Stimulated activated CD8-positive, alpha-beta memory T cell treated with anti-CD3 and anti-CD28 coated beads, Interleukin-15, amount 100 ng/mL, for 24 hours (primary cell): ENCODE results near the gene RIPOR2.
"Not testable (repeated sequence)": the region's sequence is repeated elsewhere in the genome, so short reads cannot be mapped to it uniquely, and the experiment has no call there.

Experiments used
- DNase-seq: peaks from one replicate; pipeline ENCODE4 v3.0.0-alpha.2; 2020; ENCODE audit warnings: low read depth

The RIPOR2 gene

DNA sequence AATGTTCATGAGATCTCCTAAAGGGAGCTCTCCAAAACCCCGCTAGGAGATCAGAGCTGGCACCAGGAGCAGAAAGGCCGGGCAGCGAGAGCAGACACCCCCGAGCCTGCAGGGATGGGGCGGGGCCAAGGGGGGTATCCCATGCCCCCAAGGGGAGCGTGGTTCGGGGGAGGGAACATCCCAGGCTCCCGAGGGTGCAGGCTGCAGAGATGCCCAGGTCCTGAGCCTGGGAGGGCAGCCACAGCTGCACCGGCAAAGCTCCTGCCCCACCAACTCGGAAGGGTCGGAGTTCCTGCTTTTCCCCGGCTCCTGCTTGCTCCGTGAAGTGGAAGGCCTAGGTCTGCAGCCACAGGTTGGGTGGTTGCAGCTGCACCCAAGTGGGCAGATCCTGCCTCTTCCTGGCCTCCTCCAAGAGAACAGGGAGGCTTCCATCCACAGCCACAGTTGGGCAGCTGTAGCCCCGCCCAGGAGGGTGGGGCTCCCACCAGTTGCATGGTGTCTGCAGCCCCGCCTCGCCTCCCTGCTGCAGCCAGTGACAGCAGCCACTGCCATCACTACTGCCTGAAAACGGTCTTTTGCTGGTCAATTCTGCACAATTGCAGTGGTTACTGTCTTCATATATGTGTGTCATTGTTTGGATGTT lies 174.4 kb downstream of the RIPOR2 start:
- DNase-seq: no peak

DNA sequence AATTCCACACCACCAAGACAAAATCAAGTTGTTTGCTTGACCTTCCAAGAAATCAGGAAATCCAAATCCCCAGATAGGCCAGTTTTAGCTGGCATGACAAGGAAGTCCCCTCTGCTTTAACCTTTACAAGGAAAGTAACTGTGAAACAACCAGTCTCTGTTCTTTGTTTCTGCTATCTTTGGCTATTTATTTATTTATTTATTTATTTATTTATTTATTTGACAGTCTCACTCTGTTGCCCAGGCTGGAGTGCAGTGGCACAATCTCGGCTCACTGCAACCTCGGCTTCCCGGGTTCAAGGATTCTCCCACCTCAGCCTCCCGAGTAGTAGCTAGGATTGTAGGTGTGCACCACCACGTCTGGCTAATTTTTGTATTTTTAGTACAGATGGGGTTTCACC lies 175.6 kb downstream of the RIPOR2 start:
- no peak for DNase-seq

DNA sequence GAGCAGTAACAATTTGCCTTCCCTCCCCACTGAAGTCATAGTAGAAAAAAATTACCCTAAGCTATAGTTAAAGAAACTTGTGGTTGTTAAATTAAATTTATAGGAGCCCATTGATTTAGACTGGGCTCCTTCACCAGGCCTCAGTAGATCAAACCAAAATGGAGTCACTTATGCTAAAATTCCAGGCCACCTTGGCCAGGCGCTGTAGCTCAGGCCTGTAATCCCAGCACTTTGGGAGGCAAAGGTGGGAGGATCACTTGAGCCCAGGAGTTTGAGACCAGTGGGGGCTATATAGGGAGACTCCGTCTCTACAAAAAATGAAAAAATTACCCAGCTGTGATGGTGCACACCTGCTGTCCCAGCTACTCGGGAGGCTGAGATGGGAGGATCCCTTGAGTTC lies 176.0 kb downstream of the RIPOR2 start:
- DNase-seq: no peak

DNA sequence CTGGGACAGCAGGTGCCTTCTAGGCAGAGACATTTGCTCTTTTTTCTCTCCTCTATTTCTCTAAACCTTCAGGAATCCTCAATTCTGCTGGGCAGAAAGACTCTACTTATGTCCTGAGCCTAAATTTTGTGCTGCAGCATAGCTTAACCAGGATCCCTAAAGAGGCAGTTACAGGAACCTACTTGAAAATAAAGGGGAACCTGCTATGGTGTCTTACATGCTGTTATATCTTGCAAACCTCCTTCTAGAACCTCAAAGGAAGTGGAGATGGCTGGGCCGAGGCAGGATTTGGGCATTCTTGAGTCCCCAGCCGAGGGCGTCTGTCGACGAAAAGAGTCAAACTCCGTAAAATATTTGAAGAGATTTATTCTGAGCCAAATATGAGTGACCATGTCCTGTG lies 178.1 kb downstream of the RIPOR2 start:
- no peak for DNase-seq

DNA sequence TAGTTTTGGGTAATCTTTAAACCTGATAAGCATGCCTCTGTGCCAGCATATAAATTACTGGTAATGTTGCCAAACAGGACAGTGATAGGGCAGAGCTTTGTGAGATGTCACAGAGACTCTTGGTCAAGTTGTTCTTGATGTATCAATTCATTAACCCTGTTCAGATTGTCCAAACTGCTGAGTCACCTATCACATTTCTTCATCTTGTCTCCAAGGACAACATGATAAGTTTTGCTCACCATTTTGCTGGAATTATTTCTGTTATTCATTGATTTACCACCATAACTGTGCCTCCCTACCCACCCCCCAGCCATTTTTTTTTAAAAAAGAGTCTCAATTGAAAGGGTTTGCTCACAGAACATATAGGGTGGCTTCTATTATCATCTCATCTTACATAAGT lies 180.5 kb downstream of the RIPOR2 start:
- no peak for DNase-seq

DNA sequence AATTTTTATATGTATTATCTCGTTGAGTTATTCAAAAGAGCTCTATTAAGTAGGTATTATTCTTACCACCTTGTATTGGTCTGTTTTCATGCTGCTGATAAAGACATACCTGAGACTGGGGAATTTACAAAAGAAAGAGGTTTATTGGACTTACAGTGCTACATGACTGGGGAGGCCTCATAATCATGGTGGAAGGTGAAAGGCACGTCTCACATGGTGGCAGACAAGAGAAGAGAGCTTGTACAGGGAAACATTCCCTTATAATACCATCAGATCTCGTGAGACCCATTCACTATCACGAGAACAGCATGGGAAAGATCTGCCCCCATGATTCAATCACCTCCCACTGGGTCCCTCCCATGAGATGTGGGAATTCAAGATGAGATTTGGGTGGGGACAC lies 181.4 kb downstream of the RIPOR2 start:
- DNase-seq: not testable (repeated sequence)
